GM21367 (cell line): Measurements from ENCODE around the gene GTF3A.
"Not testable (repeated sequence)": the region's sequence is repeated elsewhere in the genome, so short reads cannot be mapped to it uniquely, and the experiment has no call there.

ENCODE experiments used
- ATAC-seq: cut with Tn5 transposase; IDR thresholded peaks from one replicate; pipeline ENCODE4 v1.9.1; 2021; ENCODE audit not compliant: unreplicated experiment

Gene GTF3A

DNA sequence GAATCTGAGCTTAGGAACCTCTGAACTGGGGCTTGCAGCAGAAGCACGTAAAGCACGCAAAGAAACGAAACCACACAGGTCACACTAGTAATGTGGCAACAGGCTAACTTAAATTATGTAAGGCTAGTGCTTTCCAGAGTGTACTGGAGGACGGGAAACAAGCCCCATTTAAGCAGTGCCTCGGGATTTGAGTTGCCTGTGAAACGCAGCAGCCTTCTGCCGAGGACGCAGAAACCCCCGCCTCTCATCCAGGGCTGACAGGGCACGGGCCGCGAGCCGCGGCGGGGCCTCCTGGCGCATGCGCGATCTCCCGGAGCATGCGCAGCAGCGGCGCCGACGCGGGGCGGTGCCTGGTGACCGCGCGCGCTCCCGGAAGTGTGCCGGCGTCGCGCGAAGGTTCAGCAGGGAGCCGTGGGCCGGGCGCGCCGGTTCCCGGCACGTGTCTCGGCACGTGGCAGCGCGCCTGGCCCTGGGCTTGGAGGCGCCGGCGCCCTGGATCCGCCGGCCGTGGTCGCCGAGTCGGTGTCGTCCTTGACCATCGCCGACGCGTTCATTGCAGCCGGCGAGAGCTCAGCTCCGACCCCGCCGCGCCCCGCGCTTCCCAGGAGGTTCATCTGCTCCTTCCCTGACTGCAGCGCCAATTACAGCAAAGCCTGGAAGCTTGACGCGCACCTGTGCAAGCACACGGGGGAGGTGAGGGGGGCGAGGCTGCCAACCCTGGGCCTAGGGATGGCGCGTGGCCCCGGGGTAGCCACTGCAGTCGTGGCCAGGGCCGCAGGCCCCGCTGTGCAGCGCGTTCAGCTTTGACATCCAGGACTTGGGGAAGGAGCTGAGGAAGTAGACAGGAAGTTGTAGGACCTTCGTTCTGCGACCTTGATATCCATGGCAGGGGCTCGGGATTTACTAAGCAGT, at the start of gene GTF3A:
TSS of gene GTF3A (plus strand) at position 374 of the 912 bp plus-strand sequence.
- peak; percentile 65 for ATAC-seq

DNA sequence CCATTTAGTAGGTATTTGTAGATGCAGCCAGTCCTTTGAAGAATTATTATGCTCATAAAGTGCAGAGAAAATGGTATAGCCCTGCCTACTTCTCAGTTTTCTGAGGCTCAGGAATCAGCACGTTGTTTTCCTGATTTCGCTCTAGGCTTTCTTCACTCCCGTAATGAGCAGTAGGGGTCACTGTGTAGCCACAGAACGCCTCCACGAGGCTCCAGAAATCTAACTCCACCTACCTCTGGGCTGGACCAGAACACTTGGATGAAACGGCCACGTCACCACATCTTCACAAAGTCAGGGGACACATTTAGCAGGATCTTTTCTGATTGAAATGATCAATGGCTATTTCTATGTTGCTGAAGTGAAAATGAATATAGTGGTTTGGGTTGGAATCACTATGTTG, 49.8 kb upstream of the GTF3A start:
- ATAC-seq: no peak

DNA sequence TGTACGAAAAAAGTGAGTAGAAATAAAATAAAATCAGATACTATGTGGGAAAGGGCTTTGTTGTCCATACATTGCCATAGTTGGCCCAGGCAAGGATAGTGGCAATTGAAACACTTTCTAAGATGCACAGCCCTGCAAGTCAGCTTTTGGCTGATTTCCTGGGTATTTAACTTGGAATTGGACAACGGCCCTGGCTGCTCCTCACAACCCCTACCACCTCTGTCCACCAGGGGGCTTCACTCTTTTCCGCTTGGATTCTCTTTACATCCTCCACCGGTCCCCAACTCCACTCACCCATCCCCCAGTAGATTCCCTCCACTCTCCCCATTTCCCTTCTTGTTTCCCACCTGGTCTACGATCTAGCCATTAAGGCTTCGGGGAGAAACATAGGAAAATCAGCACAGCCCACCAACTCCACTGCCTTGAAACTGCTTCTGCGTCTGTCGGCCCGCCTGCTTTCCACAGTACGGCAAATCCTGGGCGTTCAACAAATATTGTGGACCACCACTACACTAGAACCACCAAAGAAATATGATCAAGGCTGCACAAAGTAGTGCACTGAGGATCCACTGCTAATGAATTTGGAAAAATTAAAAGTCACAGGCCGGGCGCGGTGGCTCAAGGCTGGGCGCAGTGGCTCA, 48.6 kb upstream of the GTF3A start:
- ATAC-seq: no peak

DNA sequence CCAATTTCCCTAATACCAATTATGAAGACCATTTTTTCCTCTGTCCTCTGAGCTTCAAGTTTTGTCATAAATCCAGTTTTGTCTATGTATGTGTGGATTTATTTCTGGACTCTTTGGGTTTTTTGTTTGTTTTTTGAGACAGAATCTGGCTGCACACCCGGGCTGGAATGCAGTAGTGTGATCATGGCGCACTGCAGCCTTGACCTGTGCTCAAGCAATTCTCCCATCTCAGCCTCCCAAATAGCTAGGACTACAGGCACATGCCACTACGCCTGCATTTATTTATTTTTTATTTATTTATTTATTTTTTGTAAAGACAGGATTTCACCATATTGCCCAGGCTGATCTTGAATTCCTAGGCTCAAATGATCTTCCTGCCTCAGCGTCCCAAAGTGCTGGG, 45.3 kb upstream of the GTF3A start:
- no peak for ATAC-seq

DNA sequence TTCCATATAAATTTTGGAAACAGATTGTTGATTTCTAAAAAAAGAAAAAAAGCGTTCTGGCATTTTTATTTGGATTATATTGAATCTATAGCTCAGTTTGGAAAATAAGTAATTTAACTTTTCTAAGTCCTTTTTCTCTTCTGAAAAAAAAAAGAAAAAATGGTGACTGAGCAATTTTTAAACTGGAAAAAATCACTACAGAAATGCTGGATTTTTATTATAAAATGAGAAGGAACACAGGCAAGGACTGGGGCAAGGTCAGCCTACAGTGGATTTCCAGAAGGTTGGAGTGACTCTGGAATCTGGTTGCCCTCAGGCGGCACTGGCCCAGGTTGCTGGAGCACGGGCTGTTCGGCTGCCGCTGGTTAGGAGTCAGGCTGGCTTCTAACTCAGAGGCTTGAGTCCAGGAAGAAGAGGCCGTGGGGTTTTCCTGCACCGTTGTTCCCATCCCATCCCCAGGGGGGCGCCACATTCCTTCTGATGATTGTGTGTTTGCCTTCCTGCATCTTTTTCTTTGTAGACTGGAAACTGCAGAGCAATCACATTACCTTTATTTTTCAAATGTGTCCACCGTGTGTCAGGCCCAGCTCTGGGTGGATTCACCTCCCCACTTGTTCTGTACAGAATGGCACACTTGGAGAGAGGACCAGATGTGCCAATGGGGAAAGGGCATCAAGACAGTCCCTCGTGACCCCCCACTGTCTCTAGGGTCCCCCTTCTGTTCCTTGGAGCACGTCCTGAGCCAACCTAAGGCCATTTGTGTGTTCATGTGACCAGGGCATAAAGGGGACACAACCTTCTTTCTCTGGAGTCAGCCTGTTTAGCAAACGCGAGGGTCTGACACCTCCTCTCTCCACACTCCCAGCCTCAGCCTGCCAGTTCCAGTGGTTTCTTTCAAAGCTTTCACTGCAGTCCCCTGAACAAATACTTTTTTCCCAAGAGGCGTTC, 44.5 kb upstream of the GTF3A start:
- no peak for ATAC-seq

DNA sequence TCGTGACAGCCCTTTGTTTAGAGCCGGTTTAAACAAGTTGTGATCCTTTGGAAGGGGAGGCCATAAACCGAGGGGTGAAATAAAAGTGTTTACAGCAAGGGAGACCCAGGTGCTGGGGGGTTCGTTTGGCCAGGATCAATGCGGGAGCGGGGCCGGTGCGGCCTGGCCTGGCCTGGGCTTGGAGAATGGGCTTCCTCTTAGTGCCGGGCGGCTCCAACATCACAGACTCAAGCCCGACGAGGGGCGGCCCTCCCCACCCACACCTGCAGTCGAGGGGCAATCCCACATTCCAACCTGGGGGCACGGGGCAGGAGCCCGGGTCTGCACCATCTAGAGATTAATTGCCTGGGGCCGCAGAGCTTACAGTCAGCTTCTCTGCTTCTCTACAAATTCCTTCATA, 42.8 kb upstream of the GTF3A start:
- ATAC-seq: no peak

DNA sequence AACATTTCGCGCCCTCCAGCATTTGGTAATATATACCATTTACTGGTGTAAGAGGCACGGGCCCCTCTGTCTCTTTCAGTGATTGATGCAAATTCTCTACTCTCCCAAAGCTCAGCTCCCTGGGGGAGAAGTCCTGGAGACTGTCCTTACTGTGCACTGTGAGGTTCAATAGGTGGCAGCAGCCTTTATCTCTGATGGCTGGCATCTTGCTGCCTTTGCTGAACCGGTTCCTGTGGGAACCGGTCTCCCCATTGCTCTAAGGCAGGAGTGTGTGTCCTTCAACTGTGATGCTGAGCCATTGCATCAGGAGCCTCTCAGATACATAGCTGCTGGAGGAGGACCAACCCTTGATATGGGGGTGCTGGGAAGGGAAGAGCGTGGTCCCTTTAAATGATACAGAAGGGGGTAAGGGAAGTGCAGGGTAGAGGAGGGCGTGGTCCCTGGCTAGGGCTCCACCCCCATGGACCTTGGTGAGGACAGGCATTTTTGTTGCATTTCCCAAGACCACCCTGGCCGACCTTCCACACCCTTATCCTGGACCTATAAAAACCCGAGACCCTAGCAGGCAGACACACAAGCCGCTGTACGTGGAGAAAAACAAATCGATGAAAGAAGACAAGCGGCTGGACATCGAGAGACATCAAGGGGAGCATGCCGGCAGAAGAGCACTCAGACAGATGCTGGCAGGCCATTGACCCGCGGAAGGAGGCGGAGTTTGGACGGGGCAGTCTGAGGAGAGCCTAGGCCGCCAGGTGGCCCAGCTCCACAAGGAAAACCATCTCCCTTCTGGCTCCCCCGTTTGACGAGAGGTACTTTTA, 41.1 kb upstream of the GTF3A start:
- no peak for ATAC-seq

DNA sequence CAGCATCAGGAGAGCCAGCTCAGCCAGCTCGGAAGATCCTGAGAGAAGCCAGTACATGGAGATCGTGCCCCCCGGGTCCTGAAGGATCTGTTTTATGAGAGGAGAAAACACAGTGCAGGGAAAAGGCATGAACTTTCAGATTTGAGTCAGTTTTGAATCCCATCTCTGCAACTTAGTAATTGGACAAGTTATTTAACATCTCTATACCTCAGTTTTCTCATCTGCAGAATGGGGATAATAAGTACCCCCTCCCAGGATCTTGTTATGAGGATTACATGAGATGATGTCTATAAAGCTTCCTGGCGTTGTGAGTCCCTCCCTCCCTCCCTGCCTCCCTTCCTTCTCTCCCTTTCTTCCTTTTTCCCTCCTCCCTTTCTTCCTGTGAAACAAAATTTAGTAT, 40.1 kb upstream of the GTF3A start:
- no peak for ATAC-seq

DNA sequence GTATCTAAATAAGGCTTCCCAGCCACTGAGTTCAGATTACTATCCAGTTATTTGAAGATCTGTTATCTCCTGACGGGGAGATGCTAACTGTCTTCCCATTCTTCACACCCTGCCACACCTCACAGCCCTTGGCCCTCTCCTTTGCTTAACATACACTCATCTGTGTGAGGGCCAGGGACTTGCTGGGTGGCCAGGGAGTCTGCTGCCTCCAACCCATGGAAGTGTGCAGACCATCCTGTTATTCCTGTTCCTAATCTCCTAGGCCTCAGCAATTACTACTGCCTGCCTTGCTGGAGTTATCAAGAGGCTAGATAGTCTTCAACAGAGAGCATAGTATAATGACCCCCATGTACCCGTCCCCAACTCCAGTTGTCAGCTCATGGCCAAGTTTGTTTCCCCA, 36.2 kb upstream of the GTF3A start:
- no peak for ATAC-seq

DNA sequence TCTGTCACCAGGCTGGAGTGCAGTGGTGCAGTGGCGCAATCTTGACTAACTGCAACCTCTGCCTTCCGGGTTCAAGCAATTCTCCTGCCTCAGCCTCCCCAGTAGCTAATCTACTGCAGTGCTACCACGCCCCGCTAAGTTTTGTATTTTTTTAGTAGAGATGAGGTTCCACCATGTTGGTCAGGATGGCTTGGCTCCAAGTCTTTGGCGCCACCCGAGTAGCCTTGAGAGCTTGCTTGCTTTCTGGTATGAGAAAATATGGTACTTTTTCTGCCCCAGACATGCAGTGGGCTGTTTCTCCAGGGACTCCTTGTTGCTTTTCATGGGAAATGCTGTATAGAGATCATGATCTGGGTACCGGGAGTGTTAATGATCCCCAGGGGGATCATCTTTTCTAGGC, 34.5 kb upstream of the GTF3A start:
- no peak for ATAC-seq

DNA sequence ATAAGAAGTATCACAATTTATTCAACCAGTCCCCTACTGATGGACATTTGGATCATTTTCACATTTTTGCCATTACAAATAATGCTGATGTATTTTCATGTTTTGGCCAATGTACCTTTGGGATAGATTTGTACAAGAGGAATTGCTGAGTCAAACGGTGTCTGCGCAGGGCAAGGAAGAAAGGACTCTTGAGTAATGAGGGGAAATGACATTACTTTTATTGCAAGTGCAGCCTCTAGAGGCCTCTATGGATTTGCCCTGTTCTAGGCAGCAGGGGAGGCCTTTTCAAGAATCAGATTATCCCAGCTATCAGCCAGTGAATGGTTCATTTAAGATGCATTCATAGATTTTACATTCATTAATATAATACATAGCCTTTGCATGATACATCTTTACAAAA, 32.9 kb upstream of the GTF3A start:
- no peak for ATAC-seq

DNA sequence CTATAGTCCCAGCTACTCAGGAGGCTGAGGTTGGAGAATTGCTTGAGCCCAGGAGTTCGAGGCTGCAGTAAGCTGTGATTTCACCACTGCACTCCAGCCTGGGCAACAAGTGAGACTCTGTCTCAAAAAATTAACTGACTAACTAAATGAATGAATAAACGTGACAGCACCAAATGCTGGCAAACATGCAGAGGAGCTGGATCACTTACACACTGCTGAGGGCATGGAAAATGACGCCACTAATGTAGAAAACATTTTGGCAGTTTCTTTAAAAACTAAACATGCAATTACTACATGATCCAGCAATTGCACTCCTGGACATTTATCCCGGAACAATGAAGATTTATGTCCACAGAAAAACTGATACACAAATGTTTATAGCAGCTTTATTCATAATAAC, 31.3 kb upstream of the GTF3A start:
- ATAC-seq: no peak

DNA sequence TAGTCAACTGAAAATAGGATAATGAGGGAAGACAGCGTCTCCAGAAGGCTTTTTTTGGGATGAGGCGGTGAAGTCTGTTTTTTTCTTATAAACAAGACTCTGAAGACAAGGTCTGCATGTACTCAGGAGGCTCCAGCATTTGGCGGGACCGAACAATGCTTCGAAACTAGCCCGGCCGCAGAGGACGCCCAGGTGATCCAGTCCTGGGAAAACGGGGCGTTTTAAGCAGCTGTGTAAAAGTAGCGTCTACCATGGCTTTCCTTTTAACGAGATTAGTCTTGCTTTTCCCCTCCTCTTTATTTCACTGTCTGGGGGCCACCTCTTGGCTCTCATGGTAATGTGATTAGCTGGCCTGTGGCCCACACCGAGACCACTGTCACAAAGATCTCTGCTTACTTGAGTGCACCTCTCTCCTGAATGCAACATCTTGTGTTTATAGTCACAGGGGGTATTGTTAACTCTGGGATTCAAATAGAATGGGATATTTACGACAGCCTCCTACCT, 29.4 kb upstream of the GTF3A start:
- no peak for ATAC-seq

DNA sequence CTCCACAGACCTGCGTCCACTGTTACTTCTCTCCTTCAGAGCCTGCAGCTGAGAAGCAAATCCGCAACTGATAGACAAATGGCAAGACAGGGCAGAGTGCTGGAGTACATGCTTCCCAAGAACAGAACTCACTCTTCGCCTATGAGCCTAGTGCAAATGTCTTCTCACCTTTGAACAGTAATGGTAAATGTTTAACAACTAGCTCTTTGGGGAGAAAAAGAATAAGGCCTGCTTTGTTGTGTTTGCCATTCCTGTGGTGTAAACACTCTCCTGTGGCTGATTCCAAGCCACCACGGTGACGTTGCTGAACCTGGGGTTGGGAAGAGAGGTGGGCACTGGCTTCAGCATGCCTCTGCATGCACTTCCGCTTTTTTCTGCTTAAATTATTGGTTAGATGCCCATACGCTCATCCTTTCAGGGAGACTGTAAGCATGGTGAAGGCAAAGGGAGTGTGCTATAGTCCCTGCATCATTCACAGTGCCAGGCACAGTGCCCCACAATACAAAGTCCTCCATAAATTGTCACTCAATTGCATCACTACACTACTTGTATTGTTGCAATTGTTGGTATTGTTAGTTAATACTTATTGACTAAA, 28.1 kb upstream of the GTF3A start:
- ATAC-seq: no peak

DNA sequence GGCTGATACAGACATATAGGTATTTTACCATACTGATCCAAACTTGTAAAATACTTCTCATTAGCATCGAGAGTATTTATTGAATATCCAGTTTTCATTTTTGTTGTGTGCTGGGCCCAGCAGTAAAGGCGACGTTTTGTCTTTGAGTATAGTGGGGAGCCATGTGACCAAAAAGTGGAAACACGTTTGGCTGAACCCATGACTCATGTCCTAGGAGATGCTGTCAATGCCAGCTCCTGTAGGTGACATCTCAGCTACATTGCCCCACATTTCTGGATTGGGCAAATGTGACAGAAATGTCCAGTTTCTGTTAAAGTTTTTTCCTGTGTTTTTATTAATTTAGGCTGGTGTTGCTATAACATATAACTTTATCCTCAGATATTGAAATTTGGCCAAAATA, 26.1 kb upstream of the GTF3A start:
- ATAC-seq: no peak

DNA sequence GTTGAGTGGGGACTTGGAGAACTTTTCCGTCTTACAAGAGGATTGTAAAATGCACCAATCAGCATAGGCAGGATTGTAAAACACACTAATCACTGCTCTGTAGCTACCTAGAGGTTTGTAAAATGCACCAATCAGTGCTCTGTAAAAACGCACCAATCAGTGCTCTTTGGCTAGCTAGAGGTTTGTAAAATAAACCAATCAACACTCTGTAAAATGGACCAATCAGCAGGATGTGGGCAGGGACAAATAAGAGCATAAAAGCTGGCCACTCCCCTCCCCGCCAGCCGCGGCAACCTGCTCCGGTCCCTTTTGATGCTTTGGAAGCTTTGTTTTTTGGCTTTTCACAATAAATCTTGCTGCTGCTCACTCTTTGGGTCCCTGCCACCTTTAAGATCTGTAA, 24.0 kb upstream of the GTF3A start:
- ATAC-seq: not testable (repeated sequence)

DNA sequence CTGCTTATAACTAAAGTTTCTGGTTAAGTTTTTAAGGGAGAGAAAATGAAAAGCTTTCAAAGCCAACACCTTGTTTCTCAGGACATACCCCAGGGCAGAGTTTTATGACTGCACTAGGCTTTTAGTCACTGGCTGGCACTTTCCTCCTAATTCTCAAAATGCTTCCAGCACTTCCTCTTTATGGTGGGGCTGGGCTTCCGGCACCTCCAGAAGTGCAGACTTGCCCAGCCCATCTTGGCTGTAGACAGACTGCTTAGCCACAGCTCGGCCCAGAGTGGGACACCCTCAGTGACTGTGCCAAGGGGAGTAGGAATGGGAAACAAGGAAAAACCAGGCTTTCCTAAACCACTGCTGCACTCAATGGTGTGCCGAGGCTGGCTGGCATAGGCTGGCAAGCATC, 23.2 kb upstream of the GTF3A start:
- no peak for ATAC-seq

DNA sequence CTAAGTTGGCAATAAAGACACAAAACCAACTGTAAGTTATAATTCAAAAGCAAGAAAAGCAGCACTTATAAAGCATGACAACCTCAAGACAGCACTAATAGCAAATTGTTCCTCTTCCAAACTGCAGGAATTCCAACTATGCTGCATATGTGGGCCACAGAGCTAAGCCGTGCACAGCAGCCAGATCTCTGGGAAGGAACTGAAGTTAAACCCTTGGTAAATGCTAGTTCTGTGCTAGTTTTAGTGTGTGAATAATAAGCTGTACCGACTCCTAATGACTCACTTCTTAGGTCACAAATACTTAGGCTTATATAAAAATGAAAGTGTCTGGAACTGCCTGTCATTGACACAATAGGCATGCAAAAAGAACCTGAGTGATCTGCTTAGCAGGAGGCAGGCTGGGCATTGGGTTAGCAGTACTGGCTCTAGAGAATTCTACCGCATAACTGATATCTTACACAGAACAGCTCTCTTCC, 21.2 kb upstream of the GTF3A start:
- ATAC-seq: no peak

DNA sequence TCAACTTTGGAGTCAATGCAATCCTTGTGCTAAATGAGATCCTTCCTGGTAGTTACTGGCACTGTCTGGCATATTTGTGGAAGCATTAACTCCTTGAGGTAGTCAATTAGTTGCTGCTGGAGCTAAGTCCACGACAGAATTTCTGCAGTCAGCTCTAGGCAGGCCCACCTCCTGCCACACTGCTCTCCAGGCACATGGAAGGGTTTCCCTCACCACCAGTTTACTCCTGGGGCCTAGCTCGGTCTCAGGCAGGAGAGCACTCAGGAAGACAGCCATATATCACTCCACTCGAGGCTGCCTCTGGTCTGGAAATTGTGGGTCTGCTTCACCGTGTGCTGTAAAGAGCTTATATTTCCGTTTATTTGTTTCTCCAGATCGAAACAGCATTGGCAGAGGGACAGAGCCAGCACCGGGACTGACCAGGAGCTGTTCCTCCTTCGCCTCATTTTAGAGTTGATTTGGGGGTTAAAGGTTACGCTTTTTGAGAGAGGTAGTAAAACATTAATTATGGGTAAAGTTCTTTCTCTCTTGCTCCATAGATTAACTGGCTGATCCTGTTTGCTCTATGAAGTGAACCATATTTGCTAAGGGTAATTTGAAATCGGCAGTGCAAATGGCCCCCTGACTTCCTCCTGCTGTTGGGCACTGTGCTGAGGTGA, 20.6 kb upstream of the GTF3A start:
- no peak for ATAC-seq
